Vagina (tissue), 2 donors: ENCODE measurements around the gene NUDT17.

ENCODE experiments used
- POLR2A ChIP-seq, 2 donors: fragments of 450-650 bp; IDR thresholded peaks; one replicate each; pipeline ENCODE4 v1.6.1; 2017; ENCODE audit warnings: antibody characterized with exemption in 2 of 2, mild to moderate bottlenecking in 2 of 2, moderate library complexity in 2 of 2
- POLR2AphosphoS5 ChIP-seq, 2 donors: sonication (generic); formaldehyde crosslinking; IDR thresholded peaks; one replicate each; pipeline ENCODE4 v1.9.0; 2017; ENCODE audit warnings: antibody characterized with exemption in 2 of 2, mild to moderate bottlenecking in 2 of 2, low read depth in 1 of 2; ENCODE audit not compliant: insufficient read depth in 1 of 2
- TF ChIP-seq, protein P1 (sequence below), 3 experiments: fragments of 450-650 bp in 2 of 3; fragments of 200-600 bp in 1 of 3; sonication (generic) in 1 of 3; IDR thresholded peaks; one replicate each; pipeline ENCODE4 v1.5.1; 2017 to 2019; ENCODE audit warnings: antibody characterized with exemption in 3 of 3, mild to moderate bottlenecking in 2 of 3, moderate library complexity in 2 of 3

DNA sequence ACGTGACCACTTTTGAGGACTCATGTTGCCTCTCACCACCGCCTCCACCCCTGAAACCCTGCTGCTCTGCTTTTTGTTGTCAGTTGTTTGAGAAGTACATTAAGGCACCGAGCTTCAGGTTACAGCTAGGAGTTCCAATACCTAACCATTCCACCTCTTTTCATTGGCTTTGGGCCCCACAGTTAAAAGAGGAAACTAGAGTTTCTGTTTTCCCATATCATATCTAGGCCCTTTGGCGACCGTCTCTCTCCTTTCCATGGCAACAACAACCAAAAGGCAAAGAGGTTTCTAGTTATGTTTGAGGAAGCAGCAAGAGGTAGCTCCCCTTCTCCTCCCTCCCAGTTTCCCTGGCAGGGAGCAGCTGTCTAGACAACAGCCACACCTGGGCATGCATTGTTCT is 34.3 kb downstream of the NUDT17 start:
- TF ChIP-seq, protein P1, sequence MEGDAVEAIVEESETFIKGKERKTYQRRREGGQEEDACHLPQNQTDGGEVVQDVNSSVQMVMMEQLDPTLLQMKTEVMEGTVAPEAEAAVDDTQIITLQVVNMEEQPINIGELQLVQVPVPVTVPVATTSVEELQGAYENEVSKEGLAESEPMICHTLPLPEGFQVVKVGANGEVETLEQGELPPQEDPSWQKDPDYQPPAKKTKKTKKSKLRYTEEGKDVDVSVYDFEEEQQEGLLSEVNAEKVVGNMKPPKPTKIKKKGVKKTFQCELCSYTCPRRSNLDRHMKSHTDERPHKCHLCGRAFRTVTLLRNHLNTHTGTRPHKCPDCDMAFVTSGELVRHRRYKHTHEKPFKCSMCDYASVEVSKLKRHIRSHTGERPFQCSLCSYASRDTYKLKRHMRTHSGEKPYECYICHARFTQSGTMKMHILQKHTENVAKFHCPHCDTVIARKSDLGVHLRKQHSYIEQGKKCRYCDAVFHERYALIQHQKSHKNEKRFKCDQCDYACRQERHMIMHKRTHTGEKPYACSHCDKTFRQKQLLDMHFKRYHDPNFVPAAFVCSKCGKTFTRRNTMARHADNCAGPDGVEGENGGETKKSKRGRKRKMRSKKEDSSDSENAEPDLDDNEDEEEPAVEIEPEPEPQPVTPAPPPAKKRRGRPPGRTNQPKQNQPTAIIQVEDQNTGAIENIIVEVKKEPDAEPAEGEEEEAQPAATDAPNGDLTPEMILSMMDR (IDR thresholded peaks at IDR 0.05): no peak
- TF ChIP-seq POLR2A (IDR thresholded peaks at IDR 0.05) (no peak), POLR2AphosphoS5 (IDR thresholded peaks at IDR 0.05; ENCODE audit: insufficient read depth in 1 of 2, low read depth in 1 of 2) (no peak)
